NCI-H2029 treated with DMSO at 0.1 percent for 48 hours (cell line): ENCODE measurements around the gene PTPRD.
"Not testable (repeated sequence)": the region's sequence is repeated elsewhere in the genome, so short reads cannot be mapped to it uniquely, and the experiment has no call there.

Experiments
- DNase-seq: peaks from one replicate; lab custom pipeline; 2025; lab: John Stamatoyannopoulos, UW

PTPRD gene

GRCh38 chr9:9170439-9171134 lies 1442.2 kb downstream of the PTPRD start:
- no peak for DNase-seq

GRCh38 chr9:9142001-9142400 lies 1470.8 kb downstream of the PTPRD start:
- peak; percentile 0 for DNase-seq

- DNase-seq = no peak
Measured at GRCh38 chr9:9133526-9133925, 1479.3 kb downstream of the PTPRD start.

GRCh38 chr9:9124616-9125015 lies 1488.2 kb downstream of the PTPRD start:
- DNase-seq = no peak

GRCh38 chr9:9122230-9122875 lies 1490.4 kb downstream of the PTPRD start:
- DNase-seq = no peak

- no peak for DNase-seq
Measured at GRCh38 chr9:9117866-9118265, 1494.9 kb downstream of the PTPRD start.

GRCh38 chr9:9112001-9112720 lies 1500.6 kb downstream of the PTPRD start:
- DNase-seq = no peak

- no peak for DNase-seq
Measured at GRCh38 chr9:9108641-9109040, 1504.2 kb downstream of the PTPRD start.

- no peak for DNase-seq
Measured at GRCh38 chr9:9102295-9102694, 1510.5 kb downstream of the PTPRD start.

- DNase-seq = no peak
Measured at GRCh38 chr9:9100070-9100469, 1512.7 kb downstream of the PTPRD start.

- no peak for DNase-seq
Measured at GRCh38 chr9:9099646-9100045, 1513.2 kb downstream of the PTPRD start.

- DNase-seq = not testable (repeated sequence)
Measured at GRCh38 chr9:9097254-9097653, 1515.5 kb downstream of the PTPRD start.

GRCh38 chr9:9091387-9091786 lies 1521.4 kb downstream of the PTPRD start:
- no peak for DNase-seq

- DNase-seq = no peak
Measured at GRCh38 chr9:9079473-9079872, 1533.3 kb downstream of the PTPRD start.

GRCh38 chr9:9078301-9078700 lies 1534.5 kb downstream of the PTPRD start:
- DNase-seq = no peak

GRCh38 chr9:9061627-9062026 lies 1551.2 kb downstream of the PTPRD start:
- peak; percentile 28 for DNase-seq

GRCh38 chr9:9054354-9054992 lies 1558.3 kb downstream of the PTPRD start:
- peak; percentile 35 for DNase-seq

- no peak for DNase-seq
Measured at GRCh38 chr9:9045572-9045971, 1567.2 kb downstream of the PTPRD start.

- DNase-seq = no peak
Measured at GRCh38 chr9:9045072-9045471, 1567.7 kb downstream of the PTPRD start.

GRCh38 chr9:9043788-9044187 lies 1569.0 kb downstream of the PTPRD start:
- not testable (repeated sequence) for DNase-seq

GRCh38 chr9:9041756-9042155 lies 1571.0 kb downstream of the PTPRD start:
- no peak for DNase-seq

- no peak for DNase-seq
Measured at GRCh38 chr9:9033022-9033421, 1579.8 kb downstream of the PTPRD start.

- DNase-seq = no peak
Measured at GRCh38 chr9:9016597-9016996, 1596.2 kb downstream of the PTPRD start.
